A673 (cell line): Measurements from ENCODE around the gene ARMCX1.
A peak's percentile ranks its signal among the peaks of the same experiment; 100 is the strongest.

Source experiments
- CTCF ChIP-seq: fragments of 300-800, 200-600 bp; sonication (generic); conservative IDR thresholded peaks from 2 replicates; pipeline ENCODE4 v1.5.1; 2017; ENCODE audit warnings: low read depth, mild to moderate bottlenecking, antibody characterized with exemption, low read length, moderate library complexity, mixed read lengths
- EZH2 ChIP-seq: fragments of 200-600 bp; sonication (generic); IDR thresholded peaks from 2 replicates; pipeline ENCODE4 v1.6.1; 2017; ENCODE audit warnings: borderline replicate concordance, low read depth, mild to moderate bottlenecking, mixed read lengths, antibody characterized with exemption, low read length; ENCODE audit not compliant: poor library complexity, severe bottlenecking

GRCh38 chrX:101595739-101596419, 45.5 kb downstream of the ARMCX1 start:
- TF ChIP-seq CTCF (peak; percentile 71), EZH2 (no peak)
